HEK293 (cell line): ENCODE data around the gene XBP1.

Experiments used
- ZNF302 ChIP-seq: fragments of 450-650 bp; formaldehyde crosslinking; IDR thresholded peaks from 2 replicates; pipeline ENCODE4 v1.5.1; 2016; ENCODE audit warnings: missing biosample characterization, missing genetic modification characterization, low read depth
- TF ChIP-seq, protein P1 (sequence below): fragments of 450-650 bp; formaldehyde crosslinking; IDR thresholded peaks from 2 replicates; pipeline ENCODE4 v1.5.1; 2016; ENCODE audit warnings: missing biosample characterization, missing genetic modification characterization

DNA sequence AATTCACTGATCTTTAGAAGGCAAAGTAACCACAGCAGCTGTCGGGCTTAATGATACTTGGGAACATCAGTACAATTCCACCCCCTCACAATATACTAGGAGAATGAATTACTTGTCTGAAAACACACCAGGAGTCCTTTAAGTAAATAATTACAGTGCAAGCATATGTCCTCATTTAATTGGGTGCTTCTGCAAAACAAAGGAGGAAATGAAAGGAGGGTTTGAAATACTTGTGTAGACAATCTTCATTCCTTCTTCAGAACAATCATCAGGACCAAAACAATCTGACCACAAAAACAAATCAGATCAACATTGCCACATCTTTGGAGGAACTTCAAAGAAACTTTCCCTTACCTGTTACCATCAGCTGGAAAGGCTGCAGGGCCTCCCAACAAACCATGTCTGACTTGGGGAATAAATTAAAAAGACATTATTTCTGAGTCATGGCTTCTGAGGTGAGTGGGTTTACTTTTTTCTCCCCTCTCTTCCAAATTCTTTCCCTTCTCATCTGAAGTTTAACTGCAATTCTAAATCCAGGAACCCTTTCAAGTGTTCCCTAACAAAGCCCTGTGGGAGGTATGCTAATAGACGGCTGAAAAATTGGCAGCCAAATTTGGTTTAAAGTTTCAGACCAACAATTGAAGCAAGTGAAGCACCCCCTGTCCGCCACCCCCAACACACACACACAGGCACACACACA, 40.4 kb downstream of the XBP1 start:
- TF ChIP-seq ZNF302 (tag by site-specific recombination), result no peak
- TF ChIP-seq, protein P1, sequence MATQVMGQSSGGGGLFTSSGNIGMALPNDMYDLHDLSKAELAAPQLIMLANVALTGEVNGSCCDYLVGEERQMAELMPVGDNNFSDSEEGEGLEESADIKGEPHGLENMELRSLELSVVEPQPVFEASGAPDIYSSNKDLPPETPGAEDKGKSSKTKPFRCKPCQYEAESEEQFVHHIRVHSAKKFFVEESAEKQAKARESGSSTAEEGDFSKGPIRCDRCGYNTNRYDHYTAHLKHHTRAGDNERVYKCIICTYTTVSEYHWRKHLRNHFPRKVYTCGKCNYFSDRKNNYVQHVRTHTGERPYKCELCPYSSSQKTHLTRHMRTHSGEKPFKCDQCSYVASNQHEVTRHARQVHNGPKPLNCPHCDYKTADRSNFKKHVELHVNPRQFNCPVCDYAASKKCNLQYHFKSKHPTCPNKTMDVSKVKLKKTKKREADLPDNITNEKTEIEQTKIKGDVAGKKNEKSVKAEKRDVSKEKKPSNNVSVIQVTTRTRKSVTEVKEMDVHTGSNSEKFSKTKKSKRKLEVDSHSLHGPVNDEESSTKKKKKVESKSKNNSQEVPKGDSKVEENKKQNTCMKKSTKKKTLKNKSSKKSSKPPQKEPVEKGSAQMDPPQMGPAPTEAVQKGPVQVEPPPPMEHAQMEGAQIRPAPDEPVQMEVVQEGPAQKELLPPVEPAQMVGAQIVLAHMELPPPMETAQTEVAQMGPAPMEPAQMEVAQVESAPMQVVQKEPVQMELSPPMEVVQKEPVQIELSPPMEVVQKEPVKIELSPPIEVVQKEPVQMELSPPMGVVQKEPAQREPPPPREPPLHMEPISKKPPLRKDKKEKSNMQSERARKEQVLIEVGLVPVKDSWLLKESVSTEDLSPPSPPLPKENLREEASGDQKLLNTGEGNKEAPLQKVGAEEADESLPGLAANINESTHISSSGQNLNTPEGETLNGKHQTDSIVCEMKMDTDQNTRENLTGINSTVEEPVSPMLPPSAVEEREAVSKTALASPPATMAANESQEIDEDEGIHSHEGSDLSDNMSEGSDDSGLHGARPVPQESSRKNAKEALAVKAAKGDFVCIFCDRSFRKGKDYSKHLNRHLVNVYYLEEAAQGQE, result no peak
